GM18873 (cell line): ENCODE results near the gene COL4A3.
"Not testable (repeated sequence)": the region's sequence is repeated elsewhere in the genome, so short reads cannot be mapped to it uniquely, and the experiment has no call there.

Experiments used
- ATAC-seq: cut with Tn5 transposase; IDR thresholded peaks from one replicate; pipeline ENCODE4 v1.9.1; 2021; ENCODE audit warnings: mild to moderate bottlenecking, moderate library complexity, moderate number of reproducible peaks; ENCODE audit not compliant: unreplicated experiment, low FRiP score

COL4A3 gene

GRCh38 chr2:227154986-227155774, 9.2 kb upstream of the COL4A3 start:
- ATAC-seq = no peak

DNA sequence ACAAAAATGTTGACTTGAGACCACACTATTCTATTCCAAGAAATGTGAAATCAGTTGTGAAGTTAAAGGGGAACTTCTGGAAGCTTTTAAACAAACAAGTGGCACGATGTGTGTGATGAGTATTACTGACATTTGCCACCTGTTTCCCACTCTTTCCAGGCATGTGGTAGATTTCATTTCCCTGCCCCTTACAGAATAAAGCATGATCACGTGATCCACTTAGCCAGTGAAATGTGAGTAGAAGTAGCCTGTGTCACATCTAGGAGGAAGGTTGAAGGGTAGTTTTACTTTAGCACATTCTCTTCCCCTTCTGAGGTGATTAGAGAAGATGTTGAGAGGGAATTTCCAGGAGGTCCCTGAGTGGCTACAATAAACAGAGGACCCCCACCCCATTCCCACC, 4.3 kb upstream of the COL4A3 start:
- ATAC-seq = no peak

DNA sequence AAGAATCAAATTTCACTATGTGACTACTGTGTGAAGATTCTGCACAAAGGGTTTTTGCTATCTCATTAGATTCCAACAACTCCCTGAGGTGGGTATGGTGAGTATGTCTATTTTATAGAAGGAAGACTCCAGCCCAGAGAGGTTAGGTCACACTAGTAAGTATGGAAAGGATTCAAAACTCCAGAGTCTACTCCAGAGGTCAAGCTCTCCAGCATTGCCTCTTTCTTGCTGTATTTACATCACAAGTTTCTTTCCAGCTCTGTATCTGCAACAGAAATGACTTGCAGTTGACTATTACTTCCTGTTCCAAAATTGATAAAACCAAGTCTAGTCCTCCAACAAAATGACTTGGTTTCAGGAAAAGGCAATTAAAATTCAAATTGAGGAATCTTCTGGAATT, 2.5 kb upstream of the COL4A3 start:
- no peak for ATAC-seq

DNA sequence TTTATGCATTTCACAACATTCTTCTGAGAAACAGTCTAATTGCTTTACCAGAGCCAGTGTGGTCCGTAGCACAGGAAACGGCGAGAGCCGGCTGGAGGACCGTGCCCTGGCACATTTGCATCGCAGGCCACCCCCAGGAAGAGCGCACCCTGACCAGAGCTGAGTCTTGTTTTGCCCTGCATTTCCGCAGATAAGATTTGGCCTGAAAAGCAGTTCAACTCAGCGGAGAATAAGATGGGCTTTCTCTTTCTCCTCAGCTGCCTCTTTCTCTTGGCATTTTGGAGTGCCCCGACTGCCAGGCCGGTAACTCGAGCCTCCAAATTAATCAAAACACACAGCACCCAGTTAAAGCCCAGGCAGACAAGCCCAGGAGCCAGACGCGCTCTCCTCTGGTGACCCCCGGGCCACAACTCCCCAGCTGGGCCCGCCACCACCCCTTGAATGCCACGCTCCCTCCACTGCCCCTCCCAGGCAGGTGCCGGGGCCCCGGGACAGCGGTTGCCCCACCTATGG, 883 bp upstream of the COL4A3 start:
- peak; percentile 77 for ATAC-seq

GRCh38 chr2:227164763-227165291, 403 bp downstream of the COL4A3 start:
- ATAC-seq = peak; percentile 46

DNA sequence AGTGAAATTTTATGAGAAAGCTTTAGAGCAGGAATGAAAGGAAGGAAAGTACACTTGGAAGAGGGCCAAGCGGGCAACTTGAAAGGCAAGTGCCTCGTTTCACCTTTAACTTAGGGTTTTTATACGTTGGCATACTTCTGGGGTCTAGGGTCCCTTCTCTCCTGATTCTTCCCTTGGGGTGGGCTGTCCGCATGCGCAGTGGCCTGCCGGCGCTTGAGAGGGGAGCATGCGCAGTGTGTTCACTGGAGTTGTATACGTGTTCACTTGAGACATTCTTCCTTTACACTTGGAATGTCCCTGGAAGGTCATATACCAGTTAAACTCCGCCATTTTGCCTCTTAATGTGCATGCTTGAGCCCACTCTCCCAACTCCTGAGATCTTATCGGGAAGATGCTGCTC, 7.4 kb downstream of the COL4A3 start:
- not testable (repeated sequence) for ATAC-seq

- no peak for ATAC-seq
These were observed 13.3 kb downstream of the COL4A3 start for GRCh38 chr2:227177592-227178336.

GRCh38 chr2:227179988-227180685, 15.7 kb downstream of the COL4A3 start:
- ATAC-seq = no peak

GRCh38 chr2:227180770-227181169, 16.3 kb downstream of the COL4A3 start:
- ATAC-seq = no peak

DNA sequence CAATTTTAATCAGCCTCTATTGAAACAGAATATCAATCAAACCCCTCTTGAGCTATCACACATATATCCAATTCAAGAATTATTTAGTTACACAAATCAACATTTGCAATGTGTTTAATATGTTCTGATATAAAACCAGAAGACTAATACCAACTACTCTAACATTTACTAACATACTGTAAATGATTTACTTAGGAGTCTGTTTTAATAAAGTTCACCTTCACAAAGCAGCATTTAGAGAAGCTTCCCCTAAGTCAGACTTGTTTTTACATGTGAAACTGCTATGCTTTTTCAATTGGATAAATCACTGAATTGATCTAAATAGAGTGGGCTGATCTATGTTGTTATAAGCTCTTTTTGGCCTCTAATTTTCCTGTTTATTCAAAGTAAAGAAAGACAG, 18.3 kb downstream of the COL4A3 start:
- ATAC-seq = no peak

DNA sequence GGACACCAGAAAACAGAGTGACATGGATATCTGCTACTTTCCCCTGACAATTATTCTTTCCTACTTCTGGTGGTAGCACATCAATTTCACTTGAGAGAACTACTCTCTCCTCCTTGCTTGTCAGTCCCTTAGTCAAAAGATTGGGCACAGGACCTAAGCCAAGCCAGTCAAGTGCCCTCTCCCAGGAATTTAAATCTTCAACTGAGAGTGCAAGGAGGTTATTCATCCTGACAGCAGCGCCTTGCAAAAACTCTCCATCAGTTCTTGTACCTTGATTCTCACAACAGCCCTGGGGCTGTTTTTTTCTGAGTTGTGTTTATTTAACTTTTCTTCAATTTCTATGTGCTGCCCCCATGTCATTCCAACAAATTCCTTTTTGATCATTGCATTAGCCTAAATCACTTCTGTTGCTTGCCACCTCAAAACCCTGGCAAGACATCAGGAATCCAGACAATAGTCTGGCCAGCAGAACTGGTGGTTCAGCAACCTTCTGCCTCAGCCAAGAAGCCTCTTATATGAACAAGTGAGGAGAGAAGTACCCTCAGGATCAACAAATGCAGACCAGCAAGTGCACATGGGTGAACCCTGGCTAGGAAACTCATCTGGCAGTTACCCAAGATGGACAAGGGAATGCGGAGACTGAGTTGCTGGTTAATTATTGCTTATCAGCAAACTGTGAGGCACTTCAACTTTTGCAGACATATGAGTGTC, 19.4 kb downstream of the COL4A3 start:
- ATAC-seq = no peak

GRCh38 chr2:227185615-227186232, 21.3 kb downstream of the COL4A3 start:
- ATAC-seq = no peak

DNA sequence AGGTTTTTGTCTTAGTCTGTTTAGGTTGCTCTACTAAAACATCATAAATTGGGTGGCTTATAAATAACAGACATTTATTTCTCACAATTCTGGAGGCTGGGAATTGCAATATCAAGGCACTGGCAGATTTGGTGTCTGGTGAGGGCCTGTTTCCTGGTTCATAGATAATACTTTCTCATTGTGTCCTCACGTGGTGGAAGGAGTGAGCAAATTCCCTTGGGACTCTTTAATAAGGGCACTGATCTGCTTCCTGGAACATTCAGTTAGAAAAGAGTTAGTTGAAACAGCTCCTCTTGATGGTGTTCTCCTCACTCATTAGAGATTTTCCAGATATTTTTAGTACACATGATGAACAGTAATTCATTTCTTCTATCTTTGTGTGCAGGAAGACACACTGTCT, 22.3 kb downstream of the COL4A3 start:
- no peak for ATAC-seq

GRCh38 chr2:227188292-227188691, 23.9 kb downstream of the COL4A3 start:
- peak; percentile 70 for ATAC-seq

DNA sequence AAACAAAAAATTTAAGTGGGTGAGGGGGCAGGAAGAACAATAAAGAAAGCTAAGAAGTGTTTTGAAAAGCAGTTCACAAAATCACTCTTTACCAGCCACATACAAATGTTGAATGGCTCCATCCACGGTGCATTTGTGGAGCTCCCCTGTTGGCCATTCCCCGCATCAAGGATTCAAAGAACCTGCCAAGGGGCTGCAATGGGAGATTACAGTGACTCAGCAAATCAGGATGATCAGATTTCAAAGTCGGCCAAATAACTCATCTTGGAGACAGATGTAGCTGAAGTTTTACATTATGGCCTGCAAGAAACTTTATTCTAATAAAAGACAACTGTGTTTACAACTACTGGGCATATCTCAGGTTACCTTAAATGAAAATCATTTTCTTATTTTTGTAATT, 26.9 kb downstream of the COL4A3 start:
- no peak for ATAC-seq

DNA sequence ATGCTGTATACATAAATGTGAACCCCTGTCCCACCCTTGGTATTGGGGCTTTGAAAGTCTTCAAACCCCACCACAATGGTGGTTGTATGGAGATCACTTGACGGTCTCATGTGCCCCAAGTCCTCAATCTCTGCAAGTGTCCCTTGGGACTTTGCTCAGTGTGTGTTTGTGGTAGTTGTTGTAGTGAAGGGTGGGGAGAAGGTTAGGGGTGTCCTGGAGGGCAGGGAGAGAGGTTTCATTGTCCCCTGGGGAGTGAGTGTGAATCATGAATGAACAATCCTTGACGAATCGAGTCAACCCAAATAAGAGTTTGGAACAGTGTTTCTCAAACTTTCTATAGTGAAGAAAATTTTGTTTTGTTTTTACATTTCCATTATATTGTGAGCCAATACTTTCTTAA, 28.1 kb downstream of the COL4A3 start:
- ATAC-seq = no peak

DNA sequence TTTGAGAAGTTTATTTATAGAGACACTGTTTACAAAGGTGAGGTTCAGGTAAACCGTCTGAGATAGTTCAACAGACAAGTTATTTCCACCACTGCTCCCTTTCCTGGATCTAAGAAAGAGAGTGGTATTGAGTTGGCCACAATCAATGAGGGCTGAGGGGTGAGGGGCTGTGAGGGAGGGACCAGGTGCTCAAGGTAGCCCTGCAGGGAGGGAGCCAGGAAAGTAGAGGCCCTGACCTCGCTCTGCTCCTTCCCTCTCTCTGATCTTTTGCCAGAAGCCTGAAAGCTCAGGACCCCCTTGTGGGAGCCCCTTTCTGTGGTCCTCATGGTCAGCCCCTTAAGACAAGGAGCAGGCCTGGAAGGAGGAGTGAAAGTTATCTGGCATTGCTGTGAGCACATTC, 29.8 kb downstream of the COL4A3 start:
- ATAC-seq = no peak

DNA sequence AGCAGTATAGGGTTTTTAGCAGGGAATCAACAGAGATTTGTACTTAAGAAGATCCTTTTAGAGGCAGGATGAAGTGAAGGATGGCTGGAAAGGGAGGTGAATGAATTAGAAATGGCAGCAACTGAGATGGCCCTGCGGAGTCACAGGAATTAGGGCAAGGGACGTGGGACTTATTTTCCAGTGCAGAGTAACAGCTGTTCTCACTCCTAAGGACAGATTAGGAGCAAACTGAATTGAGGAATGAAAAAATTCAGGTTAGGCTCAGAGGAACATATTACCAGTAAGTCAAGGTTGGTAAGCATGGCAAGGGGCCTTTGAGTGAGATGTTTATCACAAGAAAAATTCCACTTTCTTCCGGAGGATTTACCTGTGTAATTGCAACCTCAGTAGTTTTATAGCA, 34.4 kb downstream of the COL4A3 start:
- no peak for ATAC-seq

- ATAC-seq = no peak
These were observed 37.3 kb downstream of the COL4A3 start for GRCh38 chr2:227201771-227202170.

- no peak for ATAC-seq
These were observed 40.0 kb downstream of the COL4A3 start for GRCh38 chr2:227204452-227204851.
